PC-9 (cell line): Measurements from ENCODE around the gene HSD3B2.

ENCODE experiments used
- CTCF ChIP-seq: fragments of 200-600 bp; sonication (generic); conservative IDR thresholded peaks from 2 replicates; pipeline ENCODE4 v1.6.1; 2017; ENCODE audit warnings: mixed run types, antibody characterized with exemption, mild to moderate bottlenecking, moderate library complexity
- EZH2 ChIP-seq: fragments of 200-600 bp; sonication (generic); IDR thresholded peaks from 2 replicates; pipeline ENCODE4 v1.8.0; 2017; ENCODE audit warnings: antibody characterized with exemption, low read depth

DNA sequence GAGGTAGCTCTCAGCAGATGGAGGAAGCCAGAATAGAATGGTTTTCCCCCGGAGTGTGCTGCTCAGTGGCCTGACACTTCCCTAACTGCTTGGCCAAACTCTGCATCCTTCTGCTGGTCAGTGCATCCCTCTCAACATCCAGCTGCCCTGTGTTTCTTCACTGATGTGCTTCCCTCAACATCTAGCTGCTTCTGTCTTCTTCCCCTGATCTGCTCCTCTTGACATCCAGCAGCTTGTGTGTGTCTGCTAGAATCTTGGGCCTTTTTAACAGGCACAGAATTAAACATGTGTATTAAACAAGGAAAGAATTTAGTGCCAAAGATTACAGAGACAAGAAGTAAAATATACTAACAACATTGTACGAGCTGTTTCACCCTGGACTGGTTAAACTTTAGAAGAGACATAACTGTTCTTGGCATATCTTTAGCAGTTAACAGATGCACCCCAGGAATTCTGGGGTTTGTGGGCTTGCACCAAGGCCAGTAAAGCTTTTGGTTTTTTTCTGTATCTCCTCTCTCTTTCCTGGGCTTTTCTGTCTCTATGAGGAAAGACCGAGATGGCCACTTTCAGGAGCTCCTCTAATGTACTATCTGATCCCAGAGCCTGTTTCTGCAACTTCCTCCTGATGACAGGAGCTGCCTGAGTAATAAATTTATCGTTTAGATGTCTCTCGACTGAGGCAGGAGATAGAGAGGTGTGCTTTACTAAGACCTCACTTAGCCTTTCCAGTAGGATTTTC, 57.3 kb downstream of the HSD3B2 start:
- no peak for TF ChIP-seq CTCF
- TF ChIP-seq EZH2 = no peak
